ENCODE data around the gene HS2ST1.

Gene HS2ST1

DNA sequence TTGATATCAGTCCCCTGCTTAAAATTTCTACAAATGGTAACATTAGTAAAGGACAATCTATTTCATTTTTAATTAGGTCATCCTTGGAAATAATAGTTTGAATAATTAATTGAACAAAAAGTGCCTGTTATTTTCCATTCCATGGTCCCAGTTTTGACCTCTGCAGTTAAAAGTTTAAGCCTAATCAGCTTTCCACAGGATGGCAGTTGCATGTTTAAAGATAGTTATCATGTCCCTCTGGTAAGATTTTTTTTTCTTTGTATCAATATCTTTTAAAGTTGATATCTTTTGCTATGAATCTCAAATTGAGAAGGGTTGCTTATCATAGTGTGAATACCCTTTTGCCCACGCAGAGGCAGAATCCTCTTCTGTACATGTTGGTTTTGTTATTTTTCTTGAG, 90.4 kb downstream of the HS2ST1 start:
- TF ChIP-seq GATA2 (IDR thresholded peaks at IDR 0.05; ENCODE audit: low read depth, low read length) (no peak), GATA3 (IDR thresholded peaks at IDR 0.05; ENCODE audit: low read depth, low read length) (no peak)

- TF ChIP-seq GATA2 (IDR thresholded peaks at IDR 0.05; ENCODE audit: low read depth, low read length) = no peak
- no peak for TF ChIP-seq GATA3 (IDR thresholded peaks at IDR 0.05; ENCODE audit: low read depth, low read length)
Observed at GRCh38 chr1:87007323-87007722, 92.9 kb downstream of the HS2ST1 start.

DNA sequence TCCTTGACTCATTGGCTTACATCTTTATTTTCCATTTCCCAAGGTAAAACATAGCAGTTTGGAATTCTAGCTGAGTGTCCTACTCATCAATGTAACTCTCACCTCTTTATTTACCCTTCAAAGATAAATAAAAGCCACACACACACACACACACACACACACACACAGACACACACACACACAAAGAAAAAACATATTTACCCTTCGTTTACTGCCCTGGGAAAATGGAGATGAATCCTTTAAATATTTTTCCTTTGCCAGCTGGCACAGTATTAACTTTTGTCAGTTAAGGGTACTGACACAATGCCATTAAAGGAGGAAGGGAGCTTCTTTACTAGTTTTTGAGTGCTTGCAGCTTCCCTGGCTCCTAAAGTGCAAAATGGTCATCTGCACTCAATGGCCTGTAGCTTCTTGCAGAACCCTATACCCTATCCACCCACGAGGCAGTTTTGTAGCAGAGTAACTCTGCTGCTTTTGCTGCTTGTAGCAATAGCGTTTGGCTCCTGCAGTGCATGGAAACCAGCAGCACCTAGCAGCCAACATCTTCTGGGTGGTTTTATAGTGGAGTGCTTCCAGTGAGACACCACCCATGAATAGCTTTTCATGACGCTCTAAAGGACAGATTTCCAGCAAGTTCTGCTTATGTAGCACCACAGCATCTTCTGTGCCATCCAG, 103.7 kb downstream of the HS2ST1 start:
- TF ChIP-seq GATA3 (IDR thresholded peaks at IDR 0.05; ENCODE audit: low read depth, low read length) = no peak
- no peak for TF ChIP-seq GATA2 (IDR thresholded peaks at IDR 0.05; ENCODE audit: low read depth, low read length)

GRCh38 chr1:87023326-87023725, 108.9 kb downstream of the HS2ST1 start:
- TF ChIP-seq GATA3 (IDR thresholded peaks at IDR 0.05; ENCODE audit: low read depth, low read length) (no peak), GATA2 (IDR thresholded peaks at IDR 0.05; ENCODE audit: low read depth, low read length) (no peak)

DNA sequence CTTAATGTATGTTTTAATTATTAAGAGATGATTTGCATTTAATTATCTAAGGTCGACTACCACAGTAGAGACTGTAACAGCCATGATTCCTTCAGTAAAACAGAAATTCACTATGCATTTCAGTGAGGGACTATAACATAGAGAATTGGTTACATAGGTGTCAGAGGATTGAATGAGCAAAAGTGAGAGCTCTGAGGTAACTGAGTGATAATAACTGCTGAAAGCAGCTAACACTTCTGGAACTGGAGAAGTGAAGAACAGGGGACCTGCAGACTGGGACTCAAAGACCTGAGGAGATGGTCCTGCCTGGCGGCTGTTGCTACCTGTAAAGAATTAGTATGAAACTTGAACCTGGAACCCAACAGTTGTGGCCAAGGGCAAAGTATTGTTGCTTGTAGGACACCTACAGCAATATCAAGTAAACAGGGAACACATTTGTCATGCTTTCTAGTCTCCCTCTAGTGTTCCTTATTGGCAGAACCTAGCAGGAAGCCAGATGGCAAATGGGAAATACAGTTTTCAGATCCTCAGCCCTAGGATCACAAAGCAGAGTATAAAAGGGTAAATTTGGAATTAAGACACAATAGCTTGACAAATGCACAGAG, 110.6 kb downstream of the HS2ST1 start:
- no peak for TF ChIP-seq GATA3 (IDR thresholded peaks at IDR 0.05; ENCODE audit: low read depth, low read length)
- TF ChIP-seq GATA2 (IDR thresholded peaks at IDR 0.05; ENCODE audit: low read depth, low read length) = no peak

DNA sequence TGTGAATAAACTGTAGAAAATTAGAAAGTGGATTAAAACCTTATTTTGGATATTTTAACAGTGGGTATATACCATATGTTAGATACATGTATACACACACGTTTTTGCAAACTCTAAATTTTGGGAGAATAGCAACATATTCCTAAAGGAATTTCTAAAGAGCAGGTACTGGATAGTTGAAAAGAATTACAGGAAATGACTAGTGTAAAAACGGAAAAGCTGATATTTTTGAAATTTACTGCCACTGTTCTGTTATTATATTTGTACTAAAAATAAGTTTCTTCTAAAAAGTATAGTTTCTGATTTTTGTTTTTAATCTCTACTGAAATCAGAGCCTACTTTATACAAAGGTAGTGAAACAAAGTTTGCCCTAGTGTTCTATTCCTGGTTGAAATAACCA, 114.1 kb downstream of the HS2ST1 start:
- TF ChIP-seq GATA3 (IDR thresholded peaks at IDR 0.05; ENCODE audit: low read depth, low read length) (no peak), GATA2 (IDR thresholded peaks at IDR 0.05; ENCODE audit: low read depth, low read length) (no peak)

- TF ChIP-seq GATA3 (IDR thresholded peaks at IDR 0.05; ENCODE audit: low read depth, low read length) (no peak), GATA2 (IDR thresholded peaks at IDR 0.05; ENCODE audit: low read depth, low read length) (no peak)
Observed at GRCh38 chr1:87030740-87031690, 116.6 kb downstream of the HS2ST1 start.

DNA sequence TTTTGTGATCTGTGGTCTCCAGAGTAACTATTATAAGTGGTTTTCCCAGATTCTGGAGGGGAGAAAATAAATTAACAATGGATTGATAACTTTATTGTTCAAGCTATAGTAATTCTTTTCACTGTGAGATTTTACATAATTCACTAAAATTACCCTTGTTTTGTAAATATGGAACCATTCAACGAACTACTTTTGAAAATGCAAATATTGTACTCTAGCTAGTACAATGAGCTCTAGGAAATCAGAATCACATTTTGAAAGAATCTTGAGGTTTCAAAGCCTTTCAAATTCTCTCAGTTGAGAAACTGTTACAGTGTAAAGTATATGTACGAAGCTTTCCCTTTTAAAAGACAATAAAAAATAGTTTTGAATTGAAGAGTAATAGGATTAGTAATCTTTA, 119.9 kb downstream of the HS2ST1 start:
- TF ChIP-seq GATA2 (IDR thresholded peaks at IDR 0.05; ENCODE audit: low read depth, low read length) = no peak
- TF ChIP-seq GATA3 (IDR thresholded peaks at IDR 0.05; ENCODE audit: low read depth, low read length) = no peak

- TF ChIP-seq GATA2 (IDR thresholded peaks at IDR 0.05; ENCODE audit: low read depth, low read length) (no peak), GATA3 (IDR thresholded peaks at IDR 0.05; ENCODE audit: low read depth, low read length) (no peak)
Observed at GRCh38 chr1:87039096-87039495, 124.7 kb downstream of the HS2ST1 start.

DNA sequence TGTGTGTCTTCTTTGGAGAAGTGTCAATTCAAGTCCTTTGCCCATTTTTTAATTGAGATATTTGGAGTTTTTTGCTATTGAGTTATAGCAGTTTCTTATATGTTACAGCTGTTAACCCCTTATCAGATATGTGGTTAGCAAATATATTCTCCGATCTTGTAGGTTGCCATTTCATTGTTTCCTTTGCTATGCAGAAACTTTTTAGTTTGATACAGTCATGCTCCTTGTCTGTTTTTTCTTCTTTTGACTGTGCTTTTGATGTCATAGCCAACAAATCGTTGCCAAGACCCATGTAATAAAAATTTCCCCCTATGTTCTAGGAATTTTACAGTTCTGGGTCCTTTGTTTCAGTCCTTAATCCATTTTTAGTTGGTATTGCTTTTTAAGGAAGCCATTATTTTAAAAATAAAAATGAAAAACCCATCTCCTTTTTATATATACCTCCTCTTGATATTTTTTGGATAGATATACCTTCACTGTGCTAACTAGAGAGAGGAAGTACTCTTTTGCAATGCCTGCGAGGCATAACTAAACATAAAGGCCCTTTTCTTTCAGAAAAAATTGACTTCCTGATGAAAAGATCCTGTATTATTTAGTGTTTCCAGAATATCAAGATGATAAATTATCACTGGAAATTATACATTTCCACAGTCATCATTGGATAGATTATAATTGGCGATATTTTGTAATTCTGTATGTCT, 127.8 kb downstream of the HS2ST1 start:
- TF ChIP-seq GATA2 (IDR thresholded peaks at IDR 0.05; ENCODE audit: low read depth, low read length) = no peak
- no peak for TF ChIP-seq GATA3 (IDR thresholded peaks at IDR 0.05; ENCODE audit: low read depth, low read length)

DNA sequence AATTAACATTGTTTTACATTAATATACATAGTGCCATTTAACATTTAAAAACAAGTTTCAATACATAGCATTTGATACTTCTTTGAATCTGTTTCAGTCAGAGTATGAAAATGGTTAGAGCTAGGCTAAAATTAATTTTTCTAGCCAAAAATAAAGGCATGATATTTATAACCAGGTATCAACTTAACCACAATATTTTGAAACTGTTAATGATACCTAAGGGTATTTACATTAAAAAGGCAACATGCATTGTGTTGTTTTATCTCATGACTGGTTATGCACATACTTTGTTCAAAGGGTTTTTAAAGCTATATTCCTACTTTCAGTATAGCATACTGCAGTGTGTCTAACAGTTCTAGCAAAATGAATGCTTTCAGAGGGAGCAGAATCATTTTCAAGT, 130.0 kb downstream of the HS2ST1 start:
- TF ChIP-seq GATA2 (IDR thresholded peaks at IDR 0.05; ENCODE audit: low read depth, low read length) (no peak), GATA3 (IDR thresholded peaks at IDR 0.05; ENCODE audit: low read depth, low read length) (no peak)

DNA sequence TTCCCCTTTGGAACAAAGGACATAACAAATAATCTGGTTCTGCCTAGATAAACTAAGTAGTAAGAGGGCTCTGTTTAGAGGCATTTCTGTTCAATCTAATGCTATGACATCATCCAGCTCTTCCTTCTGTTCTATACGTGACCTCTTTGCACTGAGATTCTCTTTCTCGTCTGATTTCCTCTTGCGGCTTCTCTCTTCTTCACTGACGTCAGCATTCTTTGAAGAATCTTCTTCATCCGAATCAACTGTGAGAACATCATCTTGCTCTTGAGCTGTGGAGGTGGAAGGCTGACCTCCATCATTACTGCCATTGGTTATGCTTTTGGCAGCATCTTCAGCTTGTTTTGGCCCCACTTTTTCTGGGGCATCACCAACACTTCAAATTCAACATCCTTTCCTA, 130.4 kb downstream of the HS2ST1 start:
- TF ChIP-seq GATA2 (IDR thresholded peaks at IDR 0.05; ENCODE audit: low read depth, low read length) = no peak
- no peak for TF ChIP-seq GATA3 (IDR thresholded peaks at IDR 0.05; ENCODE audit: low read depth, low read length)

DNA sequence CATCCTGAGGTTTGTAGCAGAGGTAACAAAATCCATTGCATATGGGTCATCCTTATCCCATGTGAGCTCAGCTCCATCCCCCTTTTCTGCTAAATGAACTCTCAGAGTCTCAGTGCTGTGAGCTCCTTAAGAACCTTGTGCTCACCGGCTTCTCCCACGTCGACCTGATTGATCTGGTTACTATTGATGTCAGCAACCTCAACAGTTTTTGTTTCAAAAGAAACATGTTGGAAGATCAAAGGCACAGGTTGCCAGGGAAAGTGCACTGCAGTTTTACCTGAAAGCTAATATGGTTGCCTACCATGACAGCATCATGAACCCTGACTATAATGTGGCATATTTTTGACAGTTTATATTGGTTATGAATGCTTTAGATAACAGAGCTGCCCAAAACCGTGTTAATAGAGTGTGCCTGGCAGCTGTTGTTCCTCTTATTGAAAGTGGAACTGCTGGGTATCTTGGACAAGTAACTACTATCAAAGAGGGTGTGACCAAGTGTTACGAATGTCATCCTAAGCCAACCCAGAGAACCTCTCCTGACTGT, 131.4 kb downstream of the HS2ST1 start:
- TF ChIP-seq GATA3 (IDR thresholded peaks at IDR 0.05; ENCODE audit: low read depth, low read length) = no peak
- no peak for TF ChIP-seq GATA2 (IDR thresholded peaks at IDR 0.05; ENCODE audit: low read depth, low read length)

- TF ChIP-seq GATA3 (IDR thresholded peaks at IDR 0.05; ENCODE audit: low read depth, low read length) (no peak), GATA2 (IDR thresholded peaks at IDR 0.05; ENCODE audit: low read depth, low read length) (no peak)
Observed at GRCh38 chr1:87046951-87047350, 132.5 kb downstream of the HS2ST1 start.
